GM12878 (cell line): ENCODE results near the gene PNLIP. TPM values are rescaled to one million over a fixed set of nuclear protein-coding genes. Genes with fewer than 3 reads are reported as not detected.

ENCODE experiments used
- ATAC-seq: fragments of 200-7000 bp; cut with Tn5 transposase; 3 replicates; pipeline ENCODE4 v1.9.1; 2020; ENCODE audit warnings: mild to moderate bottlenecking, moderate library complexity
- BruUV-seq: library from RNA; stranded (reverse); fragments of 400-500 nt; replicated peaks from 2 replicates; lab custom pipeline; 2021; lab: Mats Ljungman, UMichigan
- CTCF ChIA-PET: fragments of 300-600 bp; sonication (Branson Sonifier 250); formaldehyde crosslinking; extraction: SDS; loops from one replicate; lab custom pipeline; 2021; ENCODE audit warnings: inconsistent platforms; lab: Yijun Ruan, JAX
- POLR2A ChIA-PET: fragments of 350-600 bp; formaldehyde crosslinking; extraction: SDS; loops from one replicate; lab custom pipeline; 2021; ENCODE audit warnings: inconsistent platforms; lab: Charles Lee
- RAD21 ChIA-PET: fragments of 300-600 bp; sonication (Branson Sonifier 250); formaldehyde crosslinking; loops from one replicate; lab custom pipeline; 2023; ENCODE audit warnings: antibody characterized with exemption; ENCODE audit not compliant: unreplicated experiment; lab: Charles Lee
- SMC1A ChIA-PET: fragments of 300-600 bp; sonication (Branson Sonifier 250); formaldehyde crosslinking; loops from one replicate; lab custom pipeline; 2023; ENCODE audit not compliant: unreplicated experiment, uncharacterized antibody; lab: Charles Lee
- DNase-seq: peaks from one replicate; pipeline ENCODE4 v3.0.0-alpha.2; 2011; ENCODE audit warnings: low read depth, low spot score
- FAIRE-seq: peaks from 3 replicates; lab custom pipeline; 2011; peaks lifted over from hg19 to GRCh38; lab: Jason Lieb, UNC
- H2AFZ ChIP-seq: 2 replicates; pipeline ENCODE4 v1.6.0; 2011; ENCODE audit warnings: low read depth, low read length, control low read depth; ENCODE audit not compliant: control insufficient read depth
- H3K27ac ChIP-seq: 2 replicates; pipeline ENCODE4 v1.5.1; 2011; ENCODE audit warnings: control low read depth; ENCODE audit not compliant: control insufficient read depth, insufficient read depth
- H3K27me3 ChIP-seq, 2 experiments: replicated peaks in 1 of 2; 2 replicates each; pipeline versions ENCODE4 v1.6.0 to v1.6.1; 2011; ENCODE audit warnings: low read length in 1 of 2; ENCODE audit not compliant: control insufficient read depth in 2 of 2, insufficient read depth in 2 of 2
- H3K36me3 ChIP-seq, 2 experiments: 2 replicates each; pipeline ENCODE4 v1.5.1; 2011; ENCODE audit warnings: low read length in 1 of 2; ENCODE audit not compliant: control insufficient read depth in 2 of 2, insufficient read depth in 2 of 2
- H3K4me1 ChIP-seq: 2 replicates; pipeline ENCODE4 v1.6.1; 2011; ENCODE audit warnings: mild to moderate bottlenecking, low read length, moderate library complexity, mixed read lengths; ENCODE audit not compliant: control insufficient read depth, insufficient read depth
- H3K4me2 ChIP-seq: 2 replicates; pipeline ENCODE4 v1.6.0; 2011; ENCODE audit warnings: control low read depth; ENCODE audit not compliant: control insufficient read depth, insufficient read depth
- H3K4me3 ChIP-seq: fragments of 200-600 bp; sonication (generic); 2 replicates; pipeline ENCODE4 v1.5.1; 2016
- H3K79me2 ChIP-seq: 2 replicates; pipeline ENCODE4 v1.6.0; 2011; ENCODE audit warnings: low read length; ENCODE audit not compliant: control insufficient read depth, insufficient read depth
- H3K9ac ChIP-seq: 2 replicates; pipeline ENCODE4 v1.8.0; 2011; ENCODE audit warnings: low read length, control low read depth, mixed read lengths; ENCODE audit not compliant: control insufficient read depth, insufficient read depth
- H3K9me3 ChIP-seq: replicated peaks from 3 replicates; pipeline ENCODE4 v1.5.1; 2011; ENCODE audit warnings: mild to moderate bottlenecking, low read length; ENCODE audit not compliant: control insufficient read depth, insufficient read depth
- H4K20me1 ChIP-seq: 2 replicates; pipeline ENCODE4 v1.6.0; 2011; ENCODE audit not compliant: control insufficient read depth, insufficient read depth
- CBFB ChIP-seq: IDR thresholded peaks from 2 replicates; pipeline ENCODE4 v1.6.1; 2016; ENCODE audit warnings: antibody characterized with exemption, low read depth
- CHD2 ChIP-seq: IDR thresholded peaks from 2 replicates; pipeline ENCODE4 v1.6.1; 2011; ENCODE audit warnings: low read depth, low read length, improper control_type of control experiment, borderline replicate concordance
- GABPA ChIP-seq: IDR thresholded peaks from 2 replicates; pipeline ENCODE4 v1.6.1; 2014; ENCODE audit warnings: antibody characterized with exemption, low read depth, mild to moderate bottlenecking, inconsistent platforms
- KAT2A ChIP-seq: conservative IDR thresholded peaks from 2 replicates; pipeline ENCODE4 v1.6.1; 2011; ENCODE audit warnings: low read depth, low read length; ENCODE audit not compliant: control insufficient read depth
- POU2F2 ChIP-seq: IDR thresholded peaks from 3 replicates; pipeline ENCODE4 v1.6.1; 2011; ENCODE audit warnings: low read depth, mild to moderate bottlenecking, low read length, borderline replicate concordance
- RBBP5 ChIP-seq: fragments of 200-600 bp; sonication (generic); conservative IDR thresholded peaks from 2 replicates; pipeline ENCODE4 v1.6.1; 2016
- SMAD5 ChIP-seq: IDR thresholded peaks from 2 replicates; pipeline ENCODE4 v1.6.1; 2016; ENCODE audit warnings: antibody characterized with exemption, low read depth
- TCF12 ChIP-seq: IDR thresholded peaks from 2 replicates; pipeline ENCODE4 v1.6.1; 2011; ENCODE audit warnings: low read depth, mild to moderate bottlenecking, low read length
- ZNF274 ChIP-seq: IDR thresholded peaks from one replicate; pipeline ENCODE4 v1.8.0; 2011; ENCODE audit not compliant: insufficient read length, insufficient read depth
- ZNF622 ChIP-seq: fragments of 450-650 bp; IDR thresholded peaks from 2 replicates; pipeline ENCODE4 v1.6.1; 2017; ENCODE audit warnings: mild to moderate bottlenecking, inconsistent platforms
- ZZZ3 ChIP-seq: IDR thresholded peaks from 2 replicates; pipeline ENCODE4 v1.6.1; 2011; ENCODE audit warnings: low read depth; ENCODE audit not compliant: control insufficient read depth, insufficient read length
- WGBS: methylation state at CpG from one replicate; pipeline ENCODE4 v1.1.6; 2016; ENCODE audit warnings: low lambda C conversion rate; ENCODE audit not compliant: insufficient replicate concordance, insufficient coverage; ENCODE audit errors: missing lambda C conversion rate; 5-methylcytosine and 5-hydroxymethylcytosine counted together
- in situ Hi-C: fragments of 300-500 bp; cut with MboI; formaldehyde crosslinking; loops from 9 replicates; pipeline ENCODE4 v1.14.3; 2018; ENCODE audit warnings: mixed read lengths
- intact Hi-C: fragments of 100-400 bp; cut with micrococcal nuclease; formaldehyde crosslinking; loops from one replicate; pipeline ENCODE4 v1.14.2; 2022; ENCODE audit not compliant: unreplicated experiment
- polyA plus RNA-seq, 11 experiments: library from polyadenylated mRNA; depleted of rRNA in 4 of 11; unstranded in 6 of 11; stranded (reverse) in 5 of 11; fragments of >200 nt; fragmentation: Nextera tagmentation in 4 of 11; fragmentation: Illumina TruSeq in 1 of 11; extraction: Ambion mirVana in 4 of 11; extraction: Trizol in 1 of 11; gene quantifications; 1 replicate in 1 of 11; 2 replicates in 10 of 11; pipeline versions ENCODE4 v1.2.1 to v1.2.3, GENCODE V29; 2011 to 2016; ENCODE audit warnings: inconsistent platforms in 2 of 11, missing spikeins in 2 of 11, low read depth in 1 of 11
- total RNA-seq, 4 experiments: library from RNA; depleted of rRNA in 3 of 4; stranded (reverse); fragments of >200 nt in 3 of 4; fragmentation: Illumina TruSeq in 1 of 4; extraction: Trizol in 1 of 4; gene quantifications; 2 replicates each; pipeline versions ENCODE4 v1.2.1 to v1.2.3, GENCODE V29; 2013 to 2021
- TF ChIP-seq, protein P1 (sequence below): IDR thresholded peaks from 2 replicates; pipeline ENCODE4 v1.6.1; 2011; ENCODE audit warnings: low read depth, low read length, improper control_type of control experiment, borderline replicate concordance
- TF ChIP-seq, protein P2 (sequence below): IDR thresholded peaks from 2 replicates; pipeline ENCODE4 v1.6.1; 2012; ENCODE audit warnings: low read depth, low read length, improper control_type of control experiment
- TF ChIP-seq, protein P3 (sequence below): IDR thresholded peaks from 2 replicates; pipeline ENCODE4 v1.6.1; 2011; ENCODE audit warnings: borderline replicate concordance, low read depth, mild to moderate bottlenecking, moderate library complexity, mixed read lengths, low read length; ENCODE audit not compliant: insufficient read depth; ENCODE audit errors: extremely low read length
- TF ChIP-seq, protein P4 (sequence below): fragments of 150-350 bp; IDR thresholded peaks from 2 replicates; pipeline ENCODE4 v1.6.1; 2014; ENCODE audit warnings: mild to moderate bottlenecking, low read depth, low read length
- TF ChIP-seq, protein P5 (sequence below): fragments of 450-650 bp; formaldehyde crosslinking; IDR thresholded peaks from 2 replicates; pipeline ENCODE4 v1.5.0; 2022; ENCODE audit warnings: mild to moderate bottlenecking, missing genetic modification characterization

Gene PNLIP
- total and polyA plus RNA-seq, 10 of the 15 experiments (the other 5 are each of a cell fraction or from before 2014, with no cell fraction given), result 1.1 TPM; not detected in 9

DNA sequence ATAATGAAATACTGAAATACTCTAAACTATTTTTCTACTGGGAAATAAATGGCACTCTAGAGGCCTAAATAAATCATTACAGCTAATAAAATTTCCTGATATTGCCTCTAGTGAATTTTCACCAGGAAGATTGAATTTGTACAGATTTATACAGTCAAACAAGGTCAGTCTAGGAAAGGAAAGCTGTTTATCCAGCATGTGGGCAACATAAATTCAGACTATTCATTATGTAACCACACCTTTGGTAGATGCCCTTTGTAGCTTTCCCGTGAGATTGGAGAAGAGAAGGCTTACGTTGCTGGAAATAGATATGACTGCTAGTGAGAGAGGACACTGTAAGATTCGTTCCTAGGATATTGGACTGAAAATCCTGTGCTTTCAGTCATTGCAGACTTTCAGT is 35.2 kb upstream of the PNLIP start:
- ChIA-PET SMC1A (no interaction called here), CTCF (interaction anchor here (0.8 to 1.0 kb wide), 2 partner anchors 11 to 14 kb away, joined by 3 read pairs; no protein-coding TSS in a partner anchor), RAD21 (no interaction called here), POLR2A (no interaction called here)
- no peak overlapping the region for H3K27ac ChIP-seq
- H2AFZ ChIP-seq, result no peak overlapping the region
- no peaks in the 10 kb centered on the region for H3K79me2 ChIP-seq
- H3K36me3 ChIP-seq, result no peaks in the 10 kb centered on the region
- FAIRE-seq (no peak), ATAC-seq (no peak), DNase-seq (no peak)
- in situ Hi-C loops (no loop called here), intact Hi-C loops (no loop called here)
- WGBS, result 7% methylated on average over 3 of the region's 3 CpGs
- no peaks in the 10 kb centered on the region for H3K9me3 ChIP-seq
- H3K9ac ChIP-seq, result no peak overlapping the region
- H3K27me3 ChIP-seq, result no peaks in the 10 kb centered on the region
- H3K4me1 ChIP-seq, result no peaks in the 10 kb centered on the region
- no peak overlapping the region for H3K4me2 ChIP-seq
- BruUV-seq, result no TSS peak
- no peak overlapping the region for H3K4me3 ChIP-seq
- H4K20me1 ChIP-seq, result no peaks in the 10 kb centered on the region
- TF ChIP-seq, protein P1, sequence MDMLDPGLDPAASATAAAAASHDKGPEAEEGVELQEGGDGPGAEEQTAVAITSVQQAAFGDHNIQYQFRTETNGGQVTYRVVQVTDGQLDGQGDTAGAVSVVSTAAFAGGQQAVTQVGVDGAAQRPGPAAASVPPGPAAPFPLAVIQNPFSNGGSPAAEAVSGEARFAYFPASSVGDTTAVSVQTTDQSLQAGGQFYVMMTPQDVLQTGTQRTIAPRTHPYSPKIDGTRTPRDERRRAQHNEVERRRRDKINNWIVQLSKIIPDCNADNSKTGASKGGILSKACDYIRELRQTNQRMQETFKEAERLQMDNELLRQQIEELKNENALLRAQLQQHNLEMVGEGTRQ, result no peak
- TF ChIP-seq TCF12 (no peak), KAT2A (no peak), POU2F2 (no peak), CHD2 (no peak), ZZZ3 (no peak), CBFB (no peak), RBBP5 (no peak), GABPA (no peak), ZNF274 (no peak), ZNF622 (no peak), SMAD5 (no peak)
- TF ChIP-seq, protein P2, sequence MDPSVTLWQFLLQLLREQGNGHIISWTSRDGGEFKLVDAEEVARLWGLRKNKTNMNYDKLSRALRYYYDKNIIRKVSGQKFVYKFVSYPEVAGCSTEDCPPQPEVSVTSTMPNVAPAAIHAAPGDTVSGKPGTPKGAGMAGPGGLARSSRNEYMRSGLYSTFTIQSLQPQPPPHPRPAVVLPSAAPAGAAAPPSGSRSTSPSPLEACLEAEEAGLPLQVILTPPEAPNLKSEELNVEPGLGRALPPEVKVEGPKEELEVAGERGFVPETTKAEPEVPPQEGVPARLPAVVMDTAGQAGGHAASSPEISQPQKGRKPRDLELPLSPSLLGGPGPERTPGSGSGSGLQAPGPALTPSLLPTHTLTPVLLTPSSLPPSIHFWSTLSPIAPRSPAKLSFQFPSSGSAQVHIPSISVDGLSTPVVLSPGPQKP, result no peak
- TF ChIP-seq, protein P3, sequence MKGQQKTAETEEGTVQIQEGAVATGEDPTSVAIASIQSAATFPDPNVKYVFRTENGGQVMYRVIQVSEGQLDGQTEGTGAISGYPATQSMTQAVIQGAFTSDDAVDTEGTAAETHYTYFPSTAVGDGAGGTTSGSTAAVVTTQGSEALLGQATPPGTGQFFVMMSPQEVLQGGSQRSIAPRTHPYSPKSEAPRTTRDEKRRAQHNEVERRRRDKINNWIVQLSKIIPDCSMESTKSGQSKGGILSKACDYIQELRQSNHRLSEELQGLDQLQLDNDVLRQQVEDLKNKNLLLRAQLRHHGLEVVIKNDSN, result no peak
- TF ChIP-seq, protein P4, sequence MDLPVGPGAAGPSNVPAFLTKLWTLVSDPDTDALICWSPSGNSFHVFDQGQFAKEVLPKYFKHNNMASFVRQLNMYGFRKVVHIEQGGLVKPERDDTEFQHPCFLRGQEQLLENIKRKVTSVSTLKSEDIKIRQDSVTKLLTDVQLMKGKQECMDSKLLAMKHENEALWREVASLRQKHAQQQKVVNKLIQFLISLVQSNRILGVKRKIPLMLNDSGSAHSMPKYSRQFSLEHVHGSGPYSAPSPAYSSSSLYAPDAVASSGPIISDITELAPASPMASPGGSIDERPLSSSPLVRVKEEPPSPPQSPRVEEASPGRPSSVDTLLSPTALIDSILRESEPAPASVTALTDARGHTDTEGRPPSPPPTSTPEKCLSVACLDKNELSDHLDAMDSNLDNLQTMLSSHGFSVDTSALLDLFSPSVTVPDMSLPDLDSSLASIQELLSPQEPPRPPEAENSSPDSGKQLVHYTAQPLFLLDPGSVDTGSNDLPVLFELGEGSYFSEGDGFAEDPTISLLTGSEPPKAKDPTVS, result no peak
- TF ChIP-seq, protein P5, sequence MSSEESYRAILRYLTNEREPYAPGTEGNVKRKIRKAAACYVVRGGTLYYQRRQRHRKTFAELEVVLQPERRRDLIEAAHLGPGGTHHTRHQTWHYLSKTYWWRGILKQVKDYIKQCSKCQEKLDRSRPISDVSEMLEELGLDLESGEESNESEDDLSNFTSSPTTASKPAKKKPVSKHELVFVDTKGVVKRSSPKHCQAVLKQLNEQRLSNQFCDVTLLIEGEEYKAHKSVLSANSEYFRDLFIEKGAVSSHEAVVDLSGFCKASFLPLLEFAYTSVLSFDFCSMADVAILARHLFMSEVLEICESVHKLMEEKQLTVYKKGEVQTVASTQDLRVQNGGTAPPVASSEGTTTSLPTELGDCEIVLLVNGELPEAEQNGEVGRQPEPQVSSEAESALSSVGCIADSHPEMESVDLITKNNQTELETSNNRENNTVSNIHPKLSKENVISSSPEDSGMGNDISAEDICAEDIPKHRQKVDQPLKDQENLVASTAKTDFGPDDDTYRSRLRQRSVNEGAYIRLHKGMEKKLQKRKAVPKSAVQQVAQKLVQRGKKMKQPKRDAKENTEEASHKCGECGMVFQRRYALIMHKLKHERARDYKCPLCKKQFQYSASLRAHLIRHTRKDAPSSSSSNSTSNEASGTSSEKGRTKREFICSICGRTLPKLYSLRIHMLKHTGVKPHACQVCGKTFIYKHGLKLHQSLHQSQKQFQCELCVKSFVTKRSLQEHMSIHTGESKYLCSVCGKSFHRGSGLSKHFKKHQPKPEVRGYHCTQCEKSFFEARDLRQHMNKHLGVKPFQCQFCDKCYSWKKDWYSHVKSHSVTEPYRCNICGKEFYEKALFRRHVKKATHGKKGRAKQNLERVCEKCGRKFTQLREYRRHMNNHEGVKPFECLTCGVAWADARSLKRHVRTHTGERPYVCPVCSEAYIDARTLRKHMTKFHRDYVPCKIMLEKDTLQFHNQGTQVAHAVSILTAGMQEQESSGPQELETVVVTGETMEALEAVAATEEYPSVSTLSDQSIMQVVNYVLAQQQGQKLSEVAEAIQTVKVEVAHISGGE, result no peak
